NCI-H2029 treated with DMSO at 0.1 percent for 48 hours (cell line): ENCODE results near the gene TASP1.

Source experiments
- DNase-seq: peaks from one replicate; lab custom pipeline; 2025; lab: John Stamatoyannopoulos, UW

TASP1 gene

GRCh38 chr20:13571662-13572061 lies 67.1 kb downstream of the TASP1 start:
- DNase-seq = no peak

DNA sequence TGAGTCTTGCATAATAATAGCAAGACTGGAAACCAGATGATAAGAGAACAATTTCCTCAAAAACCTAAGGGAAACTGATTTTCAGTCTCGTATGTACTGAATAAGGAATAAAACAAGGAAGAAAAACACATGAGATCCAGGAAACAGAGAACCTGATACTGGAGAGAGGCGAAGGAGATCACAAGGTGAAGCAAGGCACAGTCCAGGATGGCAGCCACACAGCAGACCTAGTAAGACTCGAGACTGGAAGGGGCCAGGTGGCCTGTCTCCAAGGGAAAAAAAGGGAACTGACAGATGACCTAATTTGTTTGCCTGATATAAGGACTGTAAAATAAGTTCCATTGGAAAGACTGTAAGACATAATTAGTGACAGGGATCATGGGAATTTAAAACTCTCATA lies 71.1 kb downstream of the TASP1 start:
- DNase-seq = no peak

DNA sequence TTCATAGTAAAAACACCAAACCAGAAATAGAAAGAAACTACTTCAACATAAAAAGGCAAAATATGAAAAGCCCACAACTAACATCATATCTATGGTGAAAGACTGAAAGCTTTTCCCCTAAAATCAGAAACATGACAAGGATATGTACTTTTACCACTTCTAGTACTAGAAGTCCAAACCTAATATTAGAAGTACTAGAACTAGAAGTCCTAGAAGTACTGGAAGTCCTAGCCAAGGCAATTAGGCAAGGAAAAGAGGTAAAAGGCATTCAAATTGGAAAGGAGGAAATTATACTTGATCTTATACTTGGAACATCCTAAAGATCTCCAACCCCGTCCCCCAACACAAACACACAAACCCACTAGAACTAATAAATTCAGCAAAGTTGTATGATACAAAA lies 74.9 kb downstream of the TASP1 start:
- no peak for DNase-seq

GRCh38 chr20:13554706-13555105 lies 84.0 kb downstream of the TASP1 start:
- DNase-seq = no peak

DNA sequence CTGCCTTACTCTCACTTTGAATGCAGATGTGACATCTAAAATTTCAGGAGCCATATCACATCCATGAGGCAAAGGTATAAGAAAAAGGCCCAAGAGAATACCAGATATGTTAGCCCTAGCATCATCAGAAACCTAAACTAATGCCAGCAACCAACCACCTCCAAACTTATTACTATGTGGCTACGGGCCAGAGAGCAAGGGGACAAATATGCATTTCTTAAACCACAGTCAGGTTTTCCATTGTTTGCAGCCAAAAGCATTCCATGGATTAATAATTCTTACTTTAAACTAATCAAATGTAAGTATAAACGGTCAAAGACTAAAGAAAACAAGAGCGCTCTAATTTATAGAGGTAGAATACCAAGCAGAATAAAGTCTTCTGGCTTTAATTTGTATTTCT lies 84.7 kb downstream of the TASP1 start:
- no peak for DNase-seq

- DNase-seq = no peak
Measured at GRCh38 chr20:13552061-13552460, 86.7 kb downstream of the TASP1 start.

GRCh38 chr20:13549451-13549850 lies 89.3 kb downstream of the TASP1 start:
- no peak for DNase-seq

DNA sequence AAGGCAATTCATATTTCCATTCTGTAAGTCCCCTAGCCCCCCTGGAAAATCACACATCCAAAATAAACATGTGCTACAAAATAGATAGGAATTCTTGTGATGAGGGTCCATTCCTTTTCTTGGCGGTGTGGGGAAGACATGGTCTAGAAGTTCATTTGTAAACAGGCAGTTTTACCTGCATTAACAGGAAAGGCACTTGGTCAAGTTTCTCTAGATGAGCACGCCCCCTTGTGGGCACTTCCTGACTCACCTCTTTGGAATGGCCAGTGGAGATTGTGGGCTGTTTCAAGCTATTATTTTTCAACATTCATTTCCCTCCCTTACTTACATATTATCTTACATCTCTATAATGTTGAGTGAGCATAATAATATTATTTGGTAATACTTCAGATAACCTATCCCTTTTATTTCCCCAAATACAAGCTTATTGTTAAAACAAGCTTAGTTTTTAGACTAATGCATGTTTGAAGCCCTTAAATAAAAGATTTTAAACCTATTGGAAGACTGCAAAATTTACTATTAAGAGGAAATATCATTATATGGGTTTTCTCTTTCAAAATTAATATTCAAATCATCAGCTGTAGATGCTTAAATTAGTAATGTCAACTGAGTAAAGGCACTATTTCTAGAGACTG lies 92.1 kb downstream of the TASP1 start:
- DNase-seq = peak; percentile 38

- no peak for DNase-seq
Measured at GRCh38 chr20:13545790-13546189, 92.9 kb downstream of the TASP1 start.

DNA sequence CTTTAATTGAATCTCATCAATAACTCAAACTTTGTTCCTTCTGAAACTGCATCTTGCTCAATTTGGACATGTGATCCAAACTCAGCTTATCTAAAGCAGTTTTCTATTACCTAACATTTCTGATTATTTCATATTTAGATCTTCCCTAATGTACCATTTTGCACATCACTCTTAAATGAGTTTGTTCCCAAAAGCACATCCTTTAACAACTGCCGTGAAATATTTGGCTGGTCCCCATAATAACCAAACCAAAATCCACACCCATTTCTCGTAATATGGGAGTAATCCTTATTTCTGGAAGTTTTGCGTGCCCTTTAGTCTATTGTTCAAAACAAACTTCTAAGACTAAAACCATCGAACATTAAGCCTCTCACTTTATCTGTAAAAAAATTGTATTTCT lies 94.9 kb downstream of the TASP1 start:
- DNase-seq = no peak

DNA sequence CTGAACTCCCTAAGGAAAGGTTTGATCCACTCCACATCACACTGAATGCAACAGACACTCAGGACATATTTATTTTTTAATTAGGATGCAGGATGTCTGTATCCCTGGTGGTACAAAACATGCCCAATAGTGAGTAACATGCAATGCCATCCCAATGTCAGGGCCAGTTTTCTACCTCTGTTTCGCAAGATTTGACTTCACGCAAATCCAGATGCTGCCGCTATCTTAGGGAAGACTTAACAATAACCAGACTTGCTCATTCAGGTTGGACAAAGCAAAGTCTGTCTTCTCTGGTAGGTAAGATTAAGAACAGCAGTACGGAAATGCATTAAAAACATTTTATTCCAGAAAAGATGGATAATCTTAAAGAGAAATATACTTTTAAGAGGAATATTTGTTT lies 103.1 kb downstream of the TASP1 start:
- DNase-seq = no peak

DNA sequence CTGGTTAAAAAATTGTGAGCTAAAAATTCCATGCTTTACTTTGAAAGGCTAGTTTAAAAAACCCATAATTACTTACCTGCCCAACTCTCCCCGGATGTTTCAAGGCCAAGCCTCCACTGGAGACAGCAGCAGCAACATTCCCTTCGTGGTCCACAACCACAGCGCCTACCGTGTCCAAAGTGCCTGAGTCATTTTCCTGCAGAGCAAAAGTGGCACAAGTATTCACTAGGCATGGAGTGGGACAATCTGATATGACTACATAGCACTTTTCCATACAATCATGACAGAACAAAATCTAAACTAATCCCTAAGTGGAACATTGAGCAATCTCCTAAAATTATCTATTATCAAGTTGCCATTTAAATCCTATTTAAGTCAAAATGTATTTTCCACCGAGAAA lies 104.8 kb downstream of the TASP1 start:
- no peak for DNase-seq

DNA sequence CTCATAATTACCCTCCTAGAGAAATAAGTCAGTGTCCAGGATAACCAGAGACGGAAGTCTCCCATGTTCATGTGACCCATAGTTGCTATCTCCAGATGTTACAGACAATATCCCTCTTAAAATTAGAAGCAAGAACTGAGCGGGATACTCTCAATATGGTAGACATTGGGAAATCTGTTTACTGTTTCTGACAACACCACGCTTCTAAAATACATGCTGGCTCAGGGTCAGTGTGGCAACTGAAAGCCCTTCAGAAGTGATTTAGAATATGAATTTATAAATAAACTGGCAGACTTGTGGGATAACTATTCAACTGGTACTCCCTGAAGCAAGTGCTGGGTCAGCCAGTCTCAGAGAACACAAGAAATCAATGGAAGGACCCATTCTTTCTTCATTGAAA lies 108.6 kb downstream of the TASP1 start:
- no peak for DNase-seq

DNA sequence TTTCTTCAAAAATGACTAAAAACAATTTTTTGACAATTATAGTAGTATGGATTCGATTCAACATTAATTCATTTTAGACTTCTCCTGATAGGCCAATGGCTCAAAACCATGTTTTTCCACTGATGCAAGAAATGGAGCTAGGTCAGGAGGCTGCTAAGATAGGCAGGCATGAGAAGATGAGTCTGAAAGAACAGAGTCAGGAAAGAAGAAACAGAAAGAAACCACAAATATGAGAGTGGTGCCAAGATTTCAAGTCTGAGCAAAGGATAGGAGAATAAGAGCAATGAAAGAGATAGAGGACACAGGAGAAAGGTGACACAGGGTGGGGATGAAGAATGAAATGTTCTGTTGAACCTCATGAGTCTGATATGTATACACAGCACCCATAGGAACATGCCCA lies 112.2 kb downstream of the TASP1 start:
- DNase-seq = no peak

- DNase-seq = no peak
Measured at GRCh38 chr20:13525225-13525940, 113.3 kb downstream of the TASP1 start.

DNA sequence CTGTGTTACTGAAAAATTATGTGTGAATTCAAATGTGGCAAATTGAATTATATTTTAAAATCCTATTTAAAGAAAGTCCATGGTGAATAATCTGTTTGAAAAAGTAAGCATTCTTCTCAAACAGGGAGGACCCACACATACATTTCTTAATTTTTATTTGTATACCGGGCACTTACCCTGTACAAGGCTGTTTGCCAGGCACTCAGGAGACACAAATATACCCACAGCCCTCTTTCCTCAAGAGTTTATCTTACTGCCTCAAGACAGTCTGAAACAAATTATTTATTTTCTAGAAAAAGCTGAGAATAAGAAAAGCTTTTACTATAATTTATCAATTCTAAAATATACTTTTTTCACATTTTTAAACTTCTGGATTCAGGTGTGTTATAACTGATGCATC lies 114.4 kb downstream of the TASP1 start:
- no peak for DNase-seq

- no peak for DNase-seq
Measured at GRCh38 chr20:13517831-13518230, 120.9 kb downstream of the TASP1 start.

- DNase-seq = no peak
Measured at GRCh38 chr20:13515796-13516558, 122.8 kb downstream of the TASP1 start.

DNA sequence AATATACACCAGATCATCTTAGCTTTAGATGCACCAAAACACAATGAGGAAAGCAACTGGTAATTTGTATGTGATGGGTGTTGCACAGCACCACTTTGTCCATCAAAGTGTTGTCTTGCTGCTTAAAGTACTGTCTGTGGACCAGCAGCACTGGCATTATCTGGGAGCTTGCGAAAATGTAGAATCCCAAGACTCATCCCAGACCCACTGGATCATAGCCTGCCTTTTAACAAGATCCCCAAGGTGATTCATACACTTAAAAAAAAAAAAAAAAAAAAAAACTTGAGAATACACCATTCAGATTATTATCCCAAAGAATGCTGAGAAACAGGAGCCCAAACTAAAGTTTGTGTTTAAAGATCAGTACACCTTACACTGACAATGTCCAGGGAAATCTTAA lies 123.4 kb downstream of the TASP1 start:
- no peak for DNase-seq

DNA sequence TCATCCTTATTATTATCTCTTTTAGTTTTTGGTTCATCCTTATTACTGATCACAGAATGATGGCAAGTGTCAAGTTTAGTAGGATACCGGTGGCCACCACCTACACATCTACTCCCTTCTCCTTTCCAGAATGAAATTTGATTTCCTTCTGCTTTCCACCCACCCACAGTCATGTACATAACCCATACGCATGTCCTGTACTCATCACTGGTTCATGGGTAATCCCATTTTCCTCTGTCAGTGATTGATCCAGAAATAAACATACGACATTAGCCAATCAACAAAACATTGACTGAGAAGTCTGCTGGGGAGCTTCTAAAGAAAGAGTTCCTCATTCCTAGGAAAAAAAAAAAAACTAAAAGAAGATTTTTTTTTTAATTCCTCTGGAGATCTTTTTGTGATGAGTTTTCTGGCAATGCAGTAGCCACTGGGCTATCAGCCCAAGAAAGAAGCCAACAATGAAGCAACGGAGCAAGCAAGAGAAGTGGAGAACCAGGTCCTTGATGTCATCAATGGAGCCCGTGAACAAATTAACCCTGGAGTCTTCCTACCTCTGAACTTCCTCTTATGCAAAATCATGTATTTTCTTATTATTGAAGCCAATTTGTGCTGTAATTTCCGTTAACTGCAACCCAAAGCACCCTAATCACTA lies 127.8 kb downstream of the TASP1 start:
- DNase-seq = no peak

- no peak for DNase-seq
Measured at GRCh38 chr20:13507646-13508045, 131.1 kb downstream of the TASP1 start.

DNA sequence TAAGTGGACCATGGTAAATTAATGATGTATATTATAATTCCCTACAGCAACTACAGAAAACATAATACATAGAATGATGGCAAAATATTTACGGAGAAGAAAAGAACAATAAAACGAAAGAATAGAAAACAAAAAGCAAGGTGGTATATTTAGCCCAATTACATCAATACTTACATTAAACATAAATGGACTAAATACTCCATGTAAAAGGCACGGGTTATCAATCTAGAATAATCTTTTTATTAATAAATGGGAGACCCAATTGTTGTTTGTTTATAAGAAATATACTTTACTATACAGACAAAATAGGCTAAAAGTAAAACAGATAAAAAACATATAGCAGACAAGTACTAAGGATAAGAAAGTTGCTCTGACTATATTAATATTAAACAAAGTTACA lies 137.2 kb downstream of the TASP1 start:
- no peak for DNase-seq

- DNase-seq = no peak
Measured at GRCh38 chr20:13494019-13494418, 144.7 kb downstream of the TASP1 start.
